GM10266 (cell line): ENCODE measurements around the gene DCUN1D4.

Experiments
- DNase-seq: peaks from one replicate; pipeline ENCODE4 v3.0.0; 2012; ENCODE audit errors: extremely low spot score
- CTCF ChIP-seq: IDR thresholded peaks from 2 replicates; pipeline ENCODE4 v1.5.1; 2012; ENCODE audit warnings: mild to moderate bottlenecking, low read depth; ENCODE audit not compliant: control insufficient read depth, insufficient read depth; ENCODE audit errors: missing control alignments

DCUN1D4 gene

DNA sequence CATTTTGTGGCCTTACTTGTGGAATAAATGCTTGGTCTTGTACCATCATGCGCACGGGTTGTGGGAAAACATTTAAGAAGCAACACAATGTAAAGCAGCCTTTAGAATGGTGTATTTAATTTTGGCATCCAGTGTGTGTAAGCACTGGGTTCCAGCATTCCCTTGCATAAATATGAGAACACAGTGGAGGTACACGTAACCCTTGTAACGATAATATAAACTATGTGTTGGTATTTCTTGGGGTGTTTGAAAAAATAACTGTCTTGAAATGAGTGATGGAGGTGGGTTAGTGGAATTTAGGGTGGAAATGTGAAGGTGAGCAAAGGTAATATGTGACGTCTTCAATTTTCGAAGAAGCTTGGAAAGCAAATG, 2.1 kb downstream of the DCUN1D4 start:
- DNase-seq = no peak
- TF ChIP-seq CTCF = no peak

DNA sequence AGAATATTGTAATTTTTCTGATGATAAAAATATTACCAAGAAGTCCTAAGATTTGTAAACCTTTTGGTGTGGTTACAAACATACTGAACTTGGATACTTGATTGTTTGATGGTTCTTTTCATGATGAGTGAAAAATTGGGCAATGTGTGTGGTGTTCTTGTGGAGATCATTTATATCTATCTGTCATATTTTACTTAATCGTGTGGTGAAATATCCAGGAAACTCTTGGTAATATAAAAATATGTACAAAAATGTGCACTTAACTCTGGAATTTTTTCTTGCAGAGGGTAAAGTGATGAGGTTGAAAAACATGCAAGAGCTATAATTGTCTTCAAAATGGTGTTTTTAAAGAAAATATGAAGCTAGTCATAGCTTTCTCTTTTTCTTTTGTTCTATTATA, 2.8 kb downstream of the DCUN1D4 start:
- no peak for TF ChIP-seq CTCF
- DNase-seq = no peak

- no peak for DNase-seq
- no peak for TF ChIP-seq CTCF
These were observed 6.5 kb downstream of the DCUN1D4 start for GRCh38 chr4:51849430-51849829.

GRCh38 chr4:51850294-51850693, 7.3 kb downstream of the DCUN1D4 start:
- TF ChIP-seq CTCF = no peak

DNA sequence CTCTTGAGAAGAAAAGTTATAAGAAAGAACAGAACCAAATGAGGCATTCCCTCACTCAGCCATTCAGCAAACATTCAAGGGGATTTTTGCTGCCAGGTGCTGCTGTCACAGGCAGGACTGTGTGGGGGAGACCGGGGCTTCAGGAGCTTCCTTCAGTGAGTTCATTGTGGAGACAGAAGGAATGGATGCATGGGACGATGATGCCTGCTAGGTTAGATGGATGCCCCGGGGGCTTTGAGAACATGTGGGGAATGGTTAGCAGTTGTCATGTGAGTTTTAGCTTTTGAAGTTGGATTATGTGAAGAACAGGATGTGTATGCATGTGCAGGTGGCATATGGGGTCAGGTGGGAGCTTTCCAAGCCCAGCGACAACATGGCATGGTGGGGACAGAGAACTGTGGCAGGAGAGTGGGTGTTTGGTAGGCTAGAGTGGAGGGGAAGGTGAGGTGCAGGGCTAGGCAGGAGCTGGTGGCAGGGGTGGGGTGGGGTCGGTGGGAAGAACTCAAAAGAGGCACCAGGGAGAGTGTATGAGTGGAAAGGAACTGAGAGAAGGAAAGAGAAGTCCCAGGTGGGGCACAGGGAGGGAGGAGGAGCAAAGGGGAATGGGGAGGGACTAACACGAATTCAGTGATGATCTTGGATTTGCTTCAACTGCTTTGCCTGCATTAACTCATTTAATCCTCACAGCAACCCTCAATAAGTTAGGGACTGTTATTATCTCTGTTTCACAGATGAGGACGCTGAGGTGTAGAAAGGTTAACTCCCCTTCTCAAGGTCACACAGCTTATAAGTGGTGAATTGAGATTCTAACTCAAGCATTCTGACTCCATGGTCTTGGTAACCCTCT, 8.4 kb downstream of the DCUN1D4 start:
- no peak for TF ChIP-seq CTCF
- DNase-seq = no peak

More at GRCh38 chr4:51850294-51850693, 7.3 kb downstream of the DCUN1D4 start:
- DNase-seq = no peak

DNA sequence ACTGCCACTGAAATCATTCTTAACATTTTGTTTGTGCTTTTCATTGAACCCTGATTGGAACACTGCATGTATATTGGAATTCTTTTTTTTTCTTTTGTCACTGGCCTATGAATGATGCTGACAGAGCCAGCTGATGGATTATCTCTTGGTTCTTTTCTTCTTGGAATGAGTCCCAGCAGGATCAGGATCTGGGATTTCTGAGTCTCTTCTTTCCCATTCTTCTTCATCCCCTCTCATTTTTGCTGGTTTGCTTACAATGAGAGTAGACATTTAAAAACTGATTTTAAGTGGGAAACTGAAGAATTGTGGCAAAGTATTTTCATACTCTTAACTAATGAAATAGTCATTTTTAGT, 9.0 kb downstream of the DCUN1D4 start:
- DNase-seq = no peak
- no peak for TF ChIP-seq CTCF

GRCh38 chr4:51853027-51853682, 10.2 kb downstream of the DCUN1D4 start:
- no peak for DNase-seq

More at GRCh38 chr4:51853027-51853682, 10.2 kb downstream of the DCUN1D4 start:
- TF ChIP-seq CTCF = no peak
